NCI-H1417 treated with DMSO at 0.1 percent for 48 hours (cell line): ENCODE data around the gene KLRC3.
"Not testable (repeated sequence)": the region's sequence is repeated elsewhere in the genome, so short reads cannot be mapped to it uniquely, and the experiment has no call there.

Experiments
- DNase-seq: peaks from one replicate; lab custom pipeline; 2025; lab: John Stamatoyannopoulos, UW

KLRC3 gene

GRCh38 chr12:10420334-10420733 is at the start of gene KLRC3:
TSS of gene KLRC3 (minus strand) at chr12:10420595. CDS start at chr12:10420550, 45 bp downstream.
- DNase-seq = not testable (repeated sequence)

GRCh38 chr12:10469701-10470100 is 49.3 kb upstream of the KLRC3 start:
- DNase-seq = no peak

- no peak for DNase-seq
These were observed 45.9 kb upstream of the KLRC3 start for GRCh38 chr12:10466311-10466710.

GRCh38 chr12:10457760-10458159 is 37.4 kb upstream of the KLRC3 start:
- DNase-seq = no peak

GRCh38 chr12:10456856-10457255 is 36.5 kb upstream of the KLRC3 start:
- DNase-seq = no peak

GRCh38 chr12:10455766-10456165 is 35.4 kb upstream of the KLRC3 start:
- no peak for DNase-seq

- no peak for DNase-seq
These were observed 34.1 kb upstream of the KLRC3 start for GRCh38 chr12:10454531-10454930.

- DNase-seq = no peak
These were observed 32.8 kb upstream of the KLRC3 start, which contains the start of gene KLRC1 for GRCh38 chr12:10453156-10453555. TSS of gene KLRC1 (minus strand) at chr12:10453377. CDS start at chr12:10451156, 2,221 bp downstream.

GRCh38 chr12:10448236-10448635 is 27.8 kb upstream of the KLRC3 start:
- DNase-seq = no peak

- DNase-seq = not testable (repeated sequence)
These were observed 25.7 kb upstream of the KLRC3 start for GRCh38 chr12:10446052-10446451.

GRCh38 chr12:10441144-10441543 is 20.7 kb upstream of the KLRC3 start:
- DNase-seq = not testable (repeated sequence)

GRCh38 chr12:10439608-10440274 is 19.3 kb upstream of the KLRC3 start:
- not testable (repeated sequence) for DNase-seq

- DNase-seq = not testable (repeated sequence)
These were observed 17.2 kb upstream of the KLRC3 start for GRCh38 chr12:10437601-10438000.

- DNase-seq = not testable (repeated sequence)
These were observed 15.4 kb upstream of the KLRC3 start, which contains the start of gene KLRC2 for GRCh38 chr12:10435816-10436215. TSS of gene KLRC2 (minus strand) at chr12:10436010. CDS start at chr12:10435986, 24 bp downstream.

- not testable (repeated sequence) for DNase-seq
These were observed 10.2 kb upstream of the KLRC3 start for GRCh38 chr12:10430623-10431022.

- DNase-seq = not testable (repeated sequence)
These were observed 5.5 kb upstream of the KLRC3 start for GRCh38 chr12:10425938-10426337.

GRCh38 chr12:10424260-10424899 is 4.0 kb upstream of the KLRC3 start:
- DNase-seq = not testable (repeated sequence)

- DNase-seq = not testable (repeated sequence)
These were observed 1.8 kb upstream of the KLRC3 start for GRCh38 chr12:10422159-10422558.

GRCh38 chr12:10409392-10409791 is 11.0 kb downstream of the KLRC3 start, which contains the start of gene KLRC4:
TSS of gene KLRC4 (minus strand) at chr12:10409757. CDS start at chr12:10409575, 182 bp downstream.
- DNase-seq = peak; percentile 17

GRCh38 chr12:10408842-10409241 is 11.6 kb downstream of the KLRC3 start:
- DNase-seq = no peak

- DNase-seq = no peak
These were observed 13.7 kb downstream of the KLRC3 start for GRCh38 chr12:10406725-10407124.

GRCh38 chr12:10405294-10405693 is 15.1 kb downstream of the KLRC3 start:
- DNase-seq = no peak

GRCh38 chr12:10404798-10405197 is 15.6 kb downstream of the KLRC3 start:
- no peak for DNase-seq
